Globus pallidus (tissue), 1 donor: Measurements from ENCODE around the gene SRGAP1.

ENCODE experiments used
- DNase-seq: peaks from one replicate; pipeline ENCODE4 v3.0.0-alpha.2; 2015; ENCODE audit warnings: low spot score

Gene SRGAP1

DNA sequence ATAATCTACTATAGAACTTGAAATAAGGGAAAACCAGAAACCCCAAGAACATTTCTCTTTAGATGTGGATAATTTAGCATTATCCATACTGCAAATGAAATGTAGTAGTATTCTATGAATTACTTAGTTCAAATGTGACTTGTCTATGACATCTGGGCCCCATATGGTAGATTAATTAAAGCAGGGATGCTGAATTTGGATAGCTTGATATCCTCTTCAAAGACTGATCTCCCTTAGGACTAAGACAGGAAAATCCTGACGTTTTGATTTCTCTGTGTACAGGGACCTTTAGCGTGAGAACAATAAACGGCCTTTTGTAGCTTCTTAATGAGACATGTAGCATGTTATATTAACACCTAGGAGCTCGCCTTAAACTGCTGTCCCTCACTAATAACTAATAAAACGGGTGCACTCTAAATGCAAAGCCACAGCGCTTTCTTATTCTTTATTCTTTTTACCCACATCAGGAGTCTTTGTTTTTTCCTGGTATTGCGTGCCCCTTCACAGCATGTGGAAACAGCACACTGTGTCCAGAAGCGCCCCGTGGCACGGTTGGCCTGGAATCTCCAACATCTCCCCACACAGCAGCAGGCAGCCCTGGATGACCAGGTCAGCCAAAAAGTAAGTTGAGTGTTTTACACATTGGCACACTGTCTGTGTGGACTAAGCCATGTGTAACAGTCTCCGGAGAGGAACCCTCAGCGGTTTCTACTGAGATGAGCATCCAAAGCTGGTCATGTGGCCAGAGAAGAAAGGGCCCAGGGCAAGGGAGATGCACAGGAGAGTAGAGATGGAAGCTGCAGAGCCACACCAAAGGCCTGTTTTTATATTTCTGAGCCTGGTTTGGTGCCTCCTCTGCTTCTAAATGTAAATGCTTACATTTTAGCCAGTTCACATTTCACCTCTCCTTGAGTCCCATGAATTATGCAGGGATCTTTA, 93.1 kb downstream of the SRGAP1 start:
- DNase-seq, result no peak

GRCh38 chr12:63940310-63941005, 96.0 kb downstream of the SRGAP1 start:
- peak; percentile 80 for DNase-seq

GRCh38 chr12:63941166-63941800, 96.8 kb downstream of the SRGAP1 start:
- DNase-seq, result peak; percentile 53

DNA sequence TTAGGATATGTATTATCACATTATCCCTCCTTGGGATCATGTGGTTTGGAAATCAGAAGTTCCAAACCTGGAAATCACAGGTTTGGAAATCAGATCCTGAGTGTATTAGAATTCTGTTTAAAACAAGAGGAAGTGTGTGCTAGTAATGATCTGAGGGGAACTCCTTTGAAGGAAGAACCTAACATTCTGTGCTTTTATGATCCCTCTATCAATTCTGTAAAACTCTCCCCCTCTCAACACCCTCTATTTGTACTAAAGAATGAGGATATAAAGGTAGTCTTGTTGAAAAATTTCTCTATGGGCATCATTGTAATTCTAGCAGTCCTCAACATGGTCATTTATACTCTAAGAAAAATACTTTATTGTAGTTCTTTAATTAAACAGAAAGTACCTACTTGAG, 97.4 kb downstream of the SRGAP1 start:
- DNase-seq, result peak; percentile 37

GRCh38 chr12:63942464-63943241, 98.2 kb downstream of the SRGAP1 start:
- DNase-seq, result peak; percentile 52

- DNase-seq, result no peak
Observed at GRCh38 chr12:63944034-63944579, 99.6 kb downstream of the SRGAP1 start.

DNA sequence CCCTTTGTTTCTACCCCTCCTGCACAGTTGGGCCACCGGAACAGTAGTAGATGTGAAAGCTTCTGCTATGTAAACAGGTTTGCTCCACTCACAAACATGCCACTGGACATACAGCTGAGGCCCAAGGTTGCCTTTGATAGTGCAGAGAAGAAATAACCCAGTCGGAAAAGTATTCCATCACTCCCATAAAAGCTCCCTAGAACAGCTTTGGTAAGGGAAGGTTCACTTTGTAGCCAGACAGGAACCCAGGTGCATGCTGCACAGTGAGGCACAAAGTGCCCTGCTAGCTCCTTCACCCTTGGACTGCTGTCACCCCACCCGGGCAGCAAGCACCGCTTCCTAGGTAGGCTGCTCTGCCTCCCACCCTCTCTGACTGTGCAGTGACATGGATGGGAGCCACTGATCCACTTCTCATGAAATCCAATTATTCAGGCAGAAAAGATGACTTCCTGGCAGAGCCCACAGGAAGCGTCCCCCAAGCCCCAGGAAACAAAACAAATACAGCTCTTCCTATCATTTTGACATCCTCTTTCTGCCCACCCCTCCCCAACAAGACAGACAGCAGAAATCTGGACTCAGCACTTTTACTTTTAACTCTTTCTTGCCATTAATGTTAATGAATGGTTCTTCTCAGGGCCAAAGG, 100.2 kb downstream of the SRGAP1 start:
- DNase-seq, result peak; percentile 48

DNA sequence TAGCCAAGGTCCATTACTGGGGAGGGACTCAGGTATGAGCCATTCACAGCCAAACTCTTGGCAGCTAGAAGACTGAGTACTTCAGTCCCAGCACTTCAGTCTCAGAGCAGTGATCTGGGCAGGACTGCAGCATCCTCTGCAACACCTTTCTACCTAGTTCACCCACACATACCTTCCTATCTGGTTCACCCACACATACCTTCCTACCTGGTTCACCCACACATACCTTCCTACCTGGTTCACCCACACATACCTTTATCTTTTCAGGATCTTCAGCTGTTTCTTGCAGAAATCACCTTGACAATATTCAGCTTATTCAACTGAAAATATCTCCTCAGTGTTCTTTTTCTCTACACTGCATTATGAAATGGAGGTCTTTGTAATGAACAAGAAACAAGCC, 101.3 kb downstream of the SRGAP1 start:
- DNase-seq, result no peak

DNA sequence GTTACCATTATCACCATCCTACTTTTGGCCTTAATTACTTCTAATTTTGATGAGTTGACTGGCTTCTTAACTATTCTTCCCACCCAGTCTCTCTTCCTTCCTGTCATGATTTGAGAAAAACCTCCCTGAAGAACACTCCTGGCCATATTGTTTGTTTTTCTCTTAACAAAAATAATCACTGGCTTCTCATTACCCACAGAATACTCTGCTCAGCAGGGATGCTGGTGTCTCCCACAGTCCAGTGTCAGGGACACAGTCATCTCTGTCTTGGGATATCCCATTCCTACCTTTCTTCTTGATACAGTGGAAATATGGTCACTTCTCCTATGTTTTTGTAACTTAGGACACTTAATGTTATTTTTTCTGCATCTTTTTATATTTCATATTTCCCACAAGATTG, 103.7 kb downstream of the SRGAP1 start:
- DNase-seq, result no peak

DNA sequence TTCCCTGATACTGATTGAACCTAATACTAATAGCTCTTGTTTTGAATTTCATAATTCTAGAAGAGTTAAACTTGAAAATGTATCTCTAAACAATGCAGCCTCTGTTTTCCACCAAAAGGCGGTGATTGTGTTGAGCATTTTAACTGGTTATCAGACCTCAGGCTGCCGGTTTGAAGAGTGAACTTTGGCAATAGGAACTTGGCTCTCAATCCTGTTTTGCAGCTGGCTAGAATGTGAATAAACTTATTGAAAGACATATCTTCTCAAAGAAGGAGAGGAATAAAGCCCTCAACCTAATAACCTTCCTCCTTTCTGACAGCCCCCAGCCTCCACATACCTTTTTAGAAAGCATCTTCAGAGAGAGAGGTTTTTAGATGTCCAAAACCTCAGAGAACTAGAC, 105.4 kb downstream of the SRGAP1 start:
- DNase-seq, result peak; percentile 83

GRCh38 chr12:63952995-63953394, 108.5 kb downstream of the SRGAP1 start:
- no peak for DNase-seq

GRCh38 chr12:63955831-63956666, 111.5 kb downstream of the SRGAP1 start:
- DNase-seq, result peak; percentile 51

DNA sequence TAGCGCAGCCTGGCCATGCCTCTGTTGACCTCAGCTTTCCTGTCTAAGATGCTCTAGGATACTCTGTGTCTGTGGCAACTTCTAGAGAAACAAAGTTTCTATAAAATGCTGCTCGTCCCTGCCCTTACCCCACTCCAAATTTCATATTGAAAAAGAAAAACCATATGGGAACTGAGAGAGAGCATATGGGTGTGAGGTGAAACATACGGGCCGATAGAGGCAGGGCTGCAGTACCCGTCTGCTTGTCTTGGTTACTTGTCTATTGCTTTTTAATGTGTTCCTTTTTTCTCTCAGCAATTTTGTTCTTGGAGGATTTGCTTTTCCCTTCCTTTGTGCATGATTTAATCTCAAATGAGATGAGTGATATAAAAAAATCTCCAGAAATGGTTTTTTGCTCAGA, 113.0 kb downstream of the SRGAP1 start:
- DNase-seq, result no peak

- no peak for DNase-seq
Observed at GRCh38 chr12:63958876-63959580, 114.5 kb downstream of the SRGAP1 start.

DNA sequence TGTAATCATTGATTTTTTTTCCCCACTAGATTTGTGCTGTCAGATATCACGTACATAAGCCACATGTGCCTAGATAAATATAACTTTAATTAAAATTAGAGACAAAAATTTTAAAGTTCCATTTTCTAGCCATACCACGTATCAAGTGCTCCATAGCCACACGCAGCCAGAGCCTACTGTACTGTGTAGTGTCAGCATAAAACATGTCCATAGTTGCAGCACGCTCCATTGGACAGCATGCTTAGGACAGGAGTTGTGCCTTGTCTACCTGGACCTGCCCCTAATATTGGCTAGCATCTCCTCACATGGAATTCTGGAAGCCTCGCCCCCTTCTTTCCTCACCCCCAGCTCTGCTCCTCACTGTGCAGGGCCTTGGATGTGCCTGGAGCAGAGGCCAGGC, 116.5 kb downstream of the SRGAP1 start:
- DNase-seq, result no peak

DNA sequence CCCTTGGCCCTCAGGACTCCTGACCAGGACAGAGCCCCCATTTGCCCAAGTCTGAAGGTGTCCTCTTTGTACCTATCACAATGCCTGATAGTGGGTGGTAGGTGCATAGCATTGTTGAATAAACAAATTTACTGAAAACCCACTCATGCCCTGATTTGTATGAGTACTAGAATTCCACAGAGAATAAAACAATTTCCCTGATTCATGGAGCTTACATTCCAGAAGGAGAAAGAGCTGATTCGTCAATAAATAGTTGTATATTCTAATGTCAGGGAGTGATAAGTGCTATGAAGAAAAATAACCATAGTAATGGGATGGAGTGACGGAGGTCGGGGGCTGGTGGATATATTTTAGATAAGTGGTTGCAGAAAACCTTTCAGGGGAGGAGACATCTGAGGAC, 117.0 kb downstream of the SRGAP1 start:
- no peak for DNase-seq

GRCh38 chr12:63963868-63964267, 119.4 kb downstream of the SRGAP1 start:
- peak; percentile 26 for DNase-seq

DNA sequence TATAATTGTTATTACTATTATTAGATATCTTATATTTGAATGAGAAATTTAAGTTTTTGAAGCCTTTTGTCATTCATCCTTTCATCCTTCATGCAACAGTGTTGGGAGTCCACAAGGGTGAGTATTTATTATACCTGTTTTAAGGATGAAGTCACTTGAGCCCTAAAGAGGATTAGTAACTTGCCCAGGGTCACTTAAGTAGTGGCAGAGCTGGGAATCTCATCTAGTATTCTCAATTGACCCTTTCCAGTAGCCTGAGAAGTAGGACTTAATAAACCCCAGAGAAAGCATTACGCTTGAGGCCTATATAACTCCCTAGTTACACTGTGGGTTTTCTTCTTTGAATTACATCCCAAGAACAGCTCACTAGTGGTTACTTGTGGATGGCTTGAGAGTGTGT, 119.8 kb downstream of the SRGAP1 start:
- no peak for DNase-seq

- DNase-seq, result no peak
Observed at GRCh38 chr12:63965936-63966605, 121.6 kb downstream of the SRGAP1 start.
